DND-41 (cell line): ENCODE data around the gene PLA2G4B.

Experiments used
- EZH2 ChIP-seq: IDR thresholded peaks from 3 replicates; pipeline ENCODE4 v1.6.1; 2012; ENCODE audit warnings: borderline replicate concordance, low read depth, mild to moderate bottlenecking, moderate library complexity, low read length, inconsistent platforms; ENCODE audit not compliant: severe bottlenecking
- TF ChIP-seq, protein P1 (sequence below): IDR thresholded peaks from 2 replicates; pipeline ENCODE4 v1.5.1; 2012; ENCODE audit warnings: borderline replicate concordance, low read length, moderate library complexity, mild to moderate bottlenecking; ENCODE audit not compliant: poor library complexity, severe bottlenecking; ENCODE audit errors: extremely low read depth

- TF ChIP-seq, protein P1, sequence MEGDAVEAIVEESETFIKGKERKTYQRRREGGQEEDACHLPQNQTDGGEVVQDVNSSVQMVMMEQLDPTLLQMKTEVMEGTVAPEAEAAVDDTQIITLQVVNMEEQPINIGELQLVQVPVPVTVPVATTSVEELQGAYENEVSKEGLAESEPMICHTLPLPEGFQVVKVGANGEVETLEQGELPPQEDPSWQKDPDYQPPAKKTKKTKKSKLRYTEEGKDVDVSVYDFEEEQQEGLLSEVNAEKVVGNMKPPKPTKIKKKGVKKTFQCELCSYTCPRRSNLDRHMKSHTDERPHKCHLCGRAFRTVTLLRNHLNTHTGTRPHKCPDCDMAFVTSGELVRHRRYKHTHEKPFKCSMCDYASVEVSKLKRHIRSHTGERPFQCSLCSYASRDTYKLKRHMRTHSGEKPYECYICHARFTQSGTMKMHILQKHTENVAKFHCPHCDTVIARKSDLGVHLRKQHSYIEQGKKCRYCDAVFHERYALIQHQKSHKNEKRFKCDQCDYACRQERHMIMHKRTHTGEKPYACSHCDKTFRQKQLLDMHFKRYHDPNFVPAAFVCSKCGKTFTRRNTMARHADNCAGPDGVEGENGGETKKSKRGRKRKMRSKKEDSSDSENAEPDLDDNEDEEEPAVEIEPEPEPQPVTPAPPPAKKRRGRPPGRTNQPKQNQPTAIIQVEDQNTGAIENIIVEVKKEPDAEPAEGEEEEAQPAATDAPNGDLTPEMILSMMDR, result no peak
- no peak for TF ChIP-seq EZH2
Observed at GRCh38 chr15:41885841-41886240, 47.2 kb downstream of the PLA2G4B start.
